Measurements from ENCODE around the gene DNM1.

DNA sequence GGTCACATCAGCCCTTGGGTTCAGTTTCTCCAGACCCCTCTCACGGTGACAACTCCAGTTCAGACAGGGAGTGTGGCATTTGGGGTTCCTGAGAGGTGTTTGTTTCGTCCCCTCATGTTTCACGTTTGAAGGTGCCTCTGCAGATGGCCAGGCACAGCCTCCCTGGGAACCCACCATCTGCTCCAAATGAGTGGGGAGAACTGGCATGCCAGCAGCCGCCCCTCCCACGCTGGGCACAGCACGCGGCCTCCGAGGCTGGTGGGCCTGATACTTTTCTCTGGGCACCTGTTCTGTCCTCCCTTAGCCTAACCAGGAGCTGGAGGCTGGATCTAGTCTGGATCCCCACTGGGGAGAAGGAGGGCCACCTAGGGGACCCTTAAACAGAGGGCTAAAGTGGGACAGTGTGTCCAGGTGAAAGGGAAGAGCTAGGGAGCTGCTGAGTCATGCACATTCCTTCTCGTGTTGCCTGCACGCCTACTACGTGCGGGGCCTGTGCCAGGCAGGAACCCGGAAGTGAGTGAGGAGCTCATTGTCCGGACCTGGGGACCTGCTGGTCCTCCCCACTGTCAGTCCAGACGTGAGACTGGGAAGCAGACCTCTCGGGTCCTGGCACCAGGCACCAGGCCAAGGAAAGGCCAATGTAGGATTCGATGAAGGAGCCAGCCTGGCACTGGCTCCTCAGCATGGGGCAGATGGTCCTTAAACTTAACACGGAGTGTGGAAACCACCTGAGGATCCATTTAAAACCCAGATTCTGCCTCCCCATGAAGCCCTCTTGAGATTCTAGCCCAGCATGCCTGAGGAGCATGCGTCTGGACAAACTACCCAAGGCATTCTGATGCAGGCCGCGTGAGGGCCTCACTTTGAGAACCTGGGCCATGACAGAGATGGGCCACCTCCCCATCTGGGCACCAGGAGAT, 11.7 kb downstream of the DNM1 start:
- TF ChIP-seq, protein P1, sequence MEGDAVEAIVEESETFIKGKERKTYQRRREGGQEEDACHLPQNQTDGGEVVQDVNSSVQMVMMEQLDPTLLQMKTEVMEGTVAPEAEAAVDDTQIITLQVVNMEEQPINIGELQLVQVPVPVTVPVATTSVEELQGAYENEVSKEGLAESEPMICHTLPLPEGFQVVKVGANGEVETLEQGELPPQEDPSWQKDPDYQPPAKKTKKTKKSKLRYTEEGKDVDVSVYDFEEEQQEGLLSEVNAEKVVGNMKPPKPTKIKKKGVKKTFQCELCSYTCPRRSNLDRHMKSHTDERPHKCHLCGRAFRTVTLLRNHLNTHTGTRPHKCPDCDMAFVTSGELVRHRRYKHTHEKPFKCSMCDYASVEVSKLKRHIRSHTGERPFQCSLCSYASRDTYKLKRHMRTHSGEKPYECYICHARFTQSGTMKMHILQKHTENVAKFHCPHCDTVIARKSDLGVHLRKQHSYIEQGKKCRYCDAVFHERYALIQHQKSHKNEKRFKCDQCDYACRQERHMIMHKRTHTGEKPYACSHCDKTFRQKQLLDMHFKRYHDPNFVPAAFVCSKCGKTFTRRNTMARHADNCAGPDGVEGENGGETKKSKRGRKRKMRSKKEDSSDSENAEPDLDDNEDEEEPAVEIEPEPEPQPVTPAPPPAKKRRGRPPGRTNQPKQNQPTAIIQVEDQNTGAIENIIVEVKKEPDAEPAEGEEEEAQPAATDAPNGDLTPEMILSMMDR (IDR thresholded peaks at IDR 0.05), result no peak
- TF ChIP-seq POLR2A (IDR thresholded peaks at IDR 0.05) (no peak), POLR2AphosphoS5 (IDR thresholded peaks at IDR 0.05; ENCODE audit: insufficient read depth in 1 of 2, low read depth in 1 of 2) (no peak)
